NB4 (cell line): Measurements from ENCODE around the gene BCAR3.

Experiments
- POLR2A ChIP-seq: IDR thresholded peaks from 2 replicates; pipeline ENCODE4 v1.6.1; 2011; ENCODE audit warnings: mild to moderate bottlenecking; ENCODE audit not compliant: insufficient read length; ENCODE audit errors: extremely low read depth
- TF ChIP-seq, protein P1 (sequence below): IDR thresholded peaks from one replicate; pipeline ENCODE4 v1.5.1; 2012; ENCODE audit warnings: low read depth, low read length
- TF ChIP-seq, protein P2 (sequence below): IDR thresholded peaks from 2 replicates; pipeline ENCODE4 v1.6.1; 2011; ENCODE audit warnings: low read depth, low read length

DNA sequence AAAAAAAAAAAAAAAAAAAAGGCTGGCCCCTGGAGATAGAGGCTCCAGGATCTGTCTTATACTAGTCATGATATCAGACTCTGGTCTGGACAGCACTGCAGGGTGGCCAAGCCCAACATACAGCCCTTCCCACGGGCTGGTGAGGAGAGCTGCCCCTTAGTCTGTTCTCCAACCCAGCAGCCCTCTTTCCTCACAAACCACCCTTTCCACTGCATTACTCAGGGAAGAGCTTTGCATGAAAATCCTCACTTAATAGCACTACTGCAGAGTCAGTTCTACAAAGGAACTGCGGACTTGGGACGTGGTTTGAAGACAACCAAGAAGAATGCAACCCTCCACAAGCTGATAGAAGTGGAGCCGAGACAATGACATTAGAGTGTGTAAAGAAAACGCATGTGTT, 5.7 kb downstream of the BCAR3 start:
- TF ChIP-seq, protein P1, sequence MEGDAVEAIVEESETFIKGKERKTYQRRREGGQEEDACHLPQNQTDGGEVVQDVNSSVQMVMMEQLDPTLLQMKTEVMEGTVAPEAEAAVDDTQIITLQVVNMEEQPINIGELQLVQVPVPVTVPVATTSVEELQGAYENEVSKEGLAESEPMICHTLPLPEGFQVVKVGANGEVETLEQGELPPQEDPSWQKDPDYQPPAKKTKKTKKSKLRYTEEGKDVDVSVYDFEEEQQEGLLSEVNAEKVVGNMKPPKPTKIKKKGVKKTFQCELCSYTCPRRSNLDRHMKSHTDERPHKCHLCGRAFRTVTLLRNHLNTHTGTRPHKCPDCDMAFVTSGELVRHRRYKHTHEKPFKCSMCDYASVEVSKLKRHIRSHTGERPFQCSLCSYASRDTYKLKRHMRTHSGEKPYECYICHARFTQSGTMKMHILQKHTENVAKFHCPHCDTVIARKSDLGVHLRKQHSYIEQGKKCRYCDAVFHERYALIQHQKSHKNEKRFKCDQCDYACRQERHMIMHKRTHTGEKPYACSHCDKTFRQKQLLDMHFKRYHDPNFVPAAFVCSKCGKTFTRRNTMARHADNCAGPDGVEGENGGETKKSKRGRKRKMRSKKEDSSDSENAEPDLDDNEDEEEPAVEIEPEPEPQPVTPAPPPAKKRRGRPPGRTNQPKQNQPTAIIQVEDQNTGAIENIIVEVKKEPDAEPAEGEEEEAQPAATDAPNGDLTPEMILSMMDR, result no peak
- TF ChIP-seq POLR2A, result no peak
- TF ChIP-seq, protein P2, sequence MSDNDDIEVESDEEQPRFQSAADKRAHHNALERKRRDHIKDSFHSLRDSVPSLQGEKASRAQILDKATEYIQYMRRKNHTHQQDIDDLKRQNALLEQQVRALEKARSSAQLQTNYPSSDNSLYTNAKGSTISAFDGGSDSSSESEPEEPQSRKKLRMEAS, result no peak
